Bronchial epithelial cell (primary cell): ENCODE data around the gene ADRA1B. TPM values are rescaled to one million over a fixed set of nuclear protein-coding genes. Genes with fewer than 3 reads are reported as not detected.

ENCODE experiments used
- DNase-seq: peaks from one replicate; pipeline ENCODE4 v3.0.0-alpha.2; 2010; ENCODE audit warnings: low read depth
- FAIRE-seq: peaks from 2 replicates; lab custom pipeline; 2011; peaks lifted over from hg19 to GRCh38; lab: Jason Lieb, UNC
- H3K27me3 ChIP-seq: 2 replicates; pipeline ENCODE4 v1.5.1; 2011; ENCODE audit warnings: low read length; ENCODE audit not compliant: control insufficient read depth, insufficient read depth
- H3K36me3 ChIP-seq: 2 replicates; pipeline ENCODE4 v1.5.1; 2011; ENCODE audit warnings: low read length; ENCODE audit not compliant: control insufficient read depth, insufficient read depth
- H3K4me3 ChIP-seq: 2 replicates; pipeline ENCODE4 v1.5.1; 2011; ENCODE audit warnings: mild to moderate bottlenecking, low read depth, low read length, control low read depth
- total RNA-seq: library from RNA; depleted of rRNA; stranded (reverse); fragments of >200 nt; gene quantifications from 2 replicates; pipeline ENCODE4 v1.2.1, GENCODE V29; 2014
- TF ChIP-seq, protein P1 (sequence below): IDR thresholded peaks from 2 replicates; pipeline ENCODE4 v1.5.1; 2011; ENCODE audit warnings: mild to moderate bottlenecking, moderate library complexity, low read length, control low read depth, inconsistent platforms; ENCODE audit not compliant: insufficient read depth, severe bottlenecking

ADRA1B gene
- under 0.01 TPM in 1 of 2 replicates, not detected in the other for total RNA-seq

DNA sequence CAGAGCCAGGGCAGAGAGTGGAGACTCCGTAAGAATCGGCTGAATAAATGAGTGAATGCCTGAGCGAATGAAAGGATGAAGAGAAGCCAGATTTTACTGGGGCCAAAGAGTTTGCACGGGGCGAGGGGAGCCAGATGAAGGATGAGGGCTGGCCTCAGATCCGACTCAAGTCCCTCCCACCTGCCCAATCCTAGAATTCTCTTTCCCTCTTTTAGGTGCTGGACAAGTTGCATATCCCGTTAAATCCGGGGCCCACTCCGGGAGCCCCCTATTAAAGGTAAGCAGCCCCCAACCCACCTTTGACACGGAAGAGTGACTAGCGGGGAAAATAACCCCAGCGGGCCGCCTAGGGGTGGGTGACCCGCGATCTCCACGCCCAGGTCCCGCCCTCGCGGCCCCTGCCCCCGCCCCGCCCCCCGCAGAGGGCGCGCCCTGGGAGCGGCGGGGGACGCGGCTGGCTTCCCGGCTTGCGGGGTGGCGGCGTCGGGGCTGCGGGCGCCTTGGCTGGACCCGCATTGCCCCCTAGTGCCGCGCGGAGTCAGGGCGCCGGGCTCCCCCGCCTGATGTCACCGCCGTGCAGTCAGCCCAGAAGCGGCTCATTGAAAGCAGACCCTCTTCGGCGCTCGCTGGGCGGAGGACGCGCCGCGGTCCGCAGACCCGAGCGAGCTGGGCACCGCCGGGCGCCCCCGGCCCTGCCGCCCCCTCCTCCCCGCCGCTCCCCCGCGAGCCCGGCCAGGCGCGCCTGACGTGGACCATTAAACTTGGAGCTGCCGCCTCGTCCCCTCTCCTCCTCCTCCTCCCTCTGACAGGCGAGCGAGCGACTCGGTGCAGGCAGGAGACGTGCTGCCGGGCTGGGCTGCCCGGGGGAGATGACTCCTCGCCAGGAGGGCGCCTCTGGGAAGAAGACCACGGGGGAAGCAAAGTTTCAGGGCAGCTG is at the start of gene ADRA1B:
Gene ADRA1B, plus strand, starts transcription at position 579 of the 937 bp plus-strand sequence. CDS start 424 bp downstream, outside the sequence.
- TF ChIP-seq, protein P1, sequence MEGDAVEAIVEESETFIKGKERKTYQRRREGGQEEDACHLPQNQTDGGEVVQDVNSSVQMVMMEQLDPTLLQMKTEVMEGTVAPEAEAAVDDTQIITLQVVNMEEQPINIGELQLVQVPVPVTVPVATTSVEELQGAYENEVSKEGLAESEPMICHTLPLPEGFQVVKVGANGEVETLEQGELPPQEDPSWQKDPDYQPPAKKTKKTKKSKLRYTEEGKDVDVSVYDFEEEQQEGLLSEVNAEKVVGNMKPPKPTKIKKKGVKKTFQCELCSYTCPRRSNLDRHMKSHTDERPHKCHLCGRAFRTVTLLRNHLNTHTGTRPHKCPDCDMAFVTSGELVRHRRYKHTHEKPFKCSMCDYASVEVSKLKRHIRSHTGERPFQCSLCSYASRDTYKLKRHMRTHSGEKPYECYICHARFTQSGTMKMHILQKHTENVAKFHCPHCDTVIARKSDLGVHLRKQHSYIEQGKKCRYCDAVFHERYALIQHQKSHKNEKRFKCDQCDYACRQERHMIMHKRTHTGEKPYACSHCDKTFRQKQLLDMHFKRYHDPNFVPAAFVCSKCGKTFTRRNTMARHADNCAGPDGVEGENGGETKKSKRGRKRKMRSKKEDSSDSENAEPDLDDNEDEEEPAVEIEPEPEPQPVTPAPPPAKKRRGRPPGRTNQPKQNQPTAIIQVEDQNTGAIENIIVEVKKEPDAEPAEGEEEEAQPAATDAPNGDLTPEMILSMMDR = peak; percentile 58
- DNase-seq (no peak), FAIRE-seq (no peak)
- H3K27me3 ChIP-seq = no peaks in the 10 kb centered on the region
- no peaks in the 10 kb centered on the region for H3K36me3 ChIP-seq
- peak within 1 kb of the TSS; percentile 27 for H3K4me3 ChIP-seq

DNA sequence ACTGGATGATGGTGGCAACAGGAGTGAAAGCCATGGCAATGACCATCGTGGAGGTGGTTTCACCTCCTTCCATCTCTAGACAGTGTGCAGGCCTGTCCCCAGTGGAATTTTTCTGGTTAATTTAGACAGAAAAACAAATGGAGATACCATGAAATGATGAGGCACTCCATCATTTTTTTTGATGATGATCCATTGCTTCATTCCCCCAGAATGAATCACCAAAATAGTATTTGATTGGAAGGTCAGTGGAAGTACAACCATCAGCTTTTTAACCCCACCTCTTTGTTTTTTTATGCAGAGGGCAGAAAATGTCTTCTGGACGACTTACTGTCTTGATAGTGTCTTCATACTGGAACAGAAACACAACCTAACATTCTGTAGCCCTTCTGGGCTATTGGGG is 42.6 kb upstream of the ADRA1B start:
- H3K27me3 ChIP-seq = no peaks in the 10 kb centered on the region
- TF ChIP-seq, protein P1 = no peak
- FAIRE-seq (no peak), DNase-seq (peak; percentile 45)
- H3K36me3 ChIP-seq = no peaks in the 10 kb centered on the region
- no peak overlapping the region for H3K4me3 ChIP-seq

DNA sequence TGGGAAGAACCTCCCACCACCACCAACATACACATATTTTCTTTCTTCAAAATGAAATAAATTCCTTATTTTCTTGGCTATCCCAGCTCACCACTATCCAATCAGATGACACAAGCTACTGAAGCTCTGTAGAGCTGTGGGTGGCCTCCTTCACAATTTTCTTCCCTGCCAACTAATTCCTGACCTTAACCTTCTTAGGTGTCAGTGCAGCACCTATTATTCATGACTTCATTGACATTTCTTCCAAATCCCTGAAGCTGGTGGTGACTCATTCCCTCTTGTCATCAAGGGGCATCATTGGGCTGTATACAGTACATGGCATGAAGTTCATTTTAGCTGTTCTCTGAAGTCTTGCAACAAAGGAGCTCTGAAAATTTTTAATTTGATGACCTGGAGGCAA is 42.0 kb upstream of the ADRA1B start:
- Histone ChIP-seq H3K4me3 (no peak overlapping the region), H3K36me3 (no peaks in the 10 kb centered on the region), H3K27me3 (no peaks in the 10 kb centered on the region)
- TF ChIP-seq, protein P1 = no peak
- FAIRE-seq (no peak), DNase-seq (peak; percentile 81)

DNA sequence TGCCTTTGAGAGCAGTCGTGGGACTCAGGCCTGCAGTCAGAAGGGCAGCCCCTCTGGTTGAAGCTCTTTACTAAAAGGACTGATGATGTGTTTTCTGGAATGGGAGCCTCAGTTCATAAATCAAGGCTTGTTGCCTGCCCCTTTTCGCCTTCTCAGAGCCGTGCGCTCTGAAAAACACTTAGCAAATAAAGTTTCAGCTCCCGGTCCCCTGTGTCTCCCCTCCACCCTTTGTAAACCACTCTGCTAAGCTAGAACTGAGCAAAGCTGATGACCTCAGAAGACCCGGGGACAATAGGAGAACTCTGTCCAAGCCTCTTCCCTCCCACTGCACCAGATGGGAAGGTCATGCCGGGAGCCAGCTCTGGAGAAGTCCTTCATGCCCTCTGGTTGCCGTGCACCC is 39.3 kb upstream of the ADRA1B start:
- TF ChIP-seq, protein P1 = no peak
- no peak overlapping the region for H3K4me3 ChIP-seq
- H3K36me3 ChIP-seq = no peaks in the 10 kb centered on the region
- no peaks in the 10 kb centered on the region for H3K27me3 ChIP-seq
- DNase-seq (no peak), FAIRE-seq (no peak)

DNA sequence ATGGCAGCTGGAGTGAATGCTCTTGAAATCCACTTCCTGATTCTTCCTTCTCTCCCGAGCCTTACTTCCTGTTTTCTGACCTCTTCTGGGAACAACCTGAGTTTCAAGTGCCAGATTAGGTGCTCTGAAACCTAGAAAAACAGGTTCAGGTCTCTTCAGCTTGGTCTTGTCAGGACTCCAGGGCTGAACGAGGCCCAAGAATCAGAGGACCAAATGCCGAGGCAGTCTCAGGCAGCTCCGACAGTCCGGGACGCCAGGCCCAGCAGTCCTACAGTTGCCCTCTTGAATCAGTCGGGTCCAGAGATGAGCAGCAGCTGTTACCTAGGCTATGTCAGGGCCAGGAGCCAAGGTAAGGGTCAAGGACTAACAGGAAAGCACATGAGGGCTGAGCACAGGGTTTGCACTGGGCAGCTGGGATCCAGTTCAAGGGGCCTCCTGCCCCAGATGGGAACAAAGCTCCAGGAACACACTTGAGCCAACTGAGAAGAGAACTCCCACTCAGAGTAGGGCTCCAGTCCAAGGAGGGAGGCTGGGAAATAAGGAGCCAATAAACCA is 38.3 kb upstream of the ADRA1B start:
- FAIRE-seq = no peak
- TF ChIP-seq, protein P1 = no peak
- peak; percentile 19 for DNase-seq
- Histone ChIP-seq H3K4me3 (no peak overlapping the region), H3K27me3 (no peaks in the 10 kb centered on the region), H3K36me3 (no peaks in the 10 kb centered on the region)
